ENCODE results near the gene AHRR. TPM values are rescaled to one million over a fixed set of nuclear protein-coding genes. Genes with fewer than 3 reads are reported as not detected.
"Not testable (repeated sequence)": the region's sequence is repeated elsewhere in the genome, so short reads cannot be mapped to it uniquely, and the experiment has no call there.

Gene AHRR
- polyA plus RNA-seq, 1 donor, result 3.9 TPM

GRCh38 chr5:383621-384020 lies 62.1 kb downstream of the AHRR start:
- 40% methylated on average over 1 of the region's 3 CpGs for WGBS (ENCODE audit: insufficient coverage, low lambda C conversion rate)

GRCh38 chr5:384576-384975 lies 63.1 kb downstream of the AHRR start:
- H3K4me3 ChIP-seq (ENCODE audit: low read length); H3K36me3 ChIP-seq (ENCODE audit: control insufficient read depth, insufficient read depth, low read length); H3K4me1 ChIP-seq (ENCODE audit: control insufficient read depth, insufficient read depth, low read length); H3K9me3 ChIP-seq (ENCODE audit: control insufficient read depth, low read depth, low read length); H3K27ac ChIP-seq (ENCODE audit: low read length); DNase-seq; H3K27me3 ChIP-seq (ENCODE audit: control insufficient read depth, insufficient read depth, low read length): not testable (repeated sequence)
- no CpG with 5 or more reads among the region's 7 CpGs for WGBS (ENCODE audit: insufficient coverage, low lambda C conversion rate)

More at GRCh38 chr5:383621-384020, 62.1 kb downstream of the AHRR start:
- no peak for DNase-seq
- Histone ChIP-seq H3K4me1 (ENCODE audit: control insufficient read depth, insufficient read depth, low read length) (no peaks in the 10 kb centered on the region), H3K27me3 (ENCODE audit: control insufficient read depth, insufficient read depth, low read length) (no peaks in the 10 kb centered on the region), H3K4me3 (ENCODE audit: low read length) (no peak overlapping the region), H3K9me3 (ENCODE audit: control insufficient read depth, low read depth, low read length) (peaks cover 5% of the 10 kb centered on the region), H3K27ac (ENCODE audit: low read length) (no peak overlapping the region), H3K36me3 (ENCODE audit: control insufficient read depth, insufficient read depth, low read length) (no peaks in the 10 kb centered on the region)

DNA sequence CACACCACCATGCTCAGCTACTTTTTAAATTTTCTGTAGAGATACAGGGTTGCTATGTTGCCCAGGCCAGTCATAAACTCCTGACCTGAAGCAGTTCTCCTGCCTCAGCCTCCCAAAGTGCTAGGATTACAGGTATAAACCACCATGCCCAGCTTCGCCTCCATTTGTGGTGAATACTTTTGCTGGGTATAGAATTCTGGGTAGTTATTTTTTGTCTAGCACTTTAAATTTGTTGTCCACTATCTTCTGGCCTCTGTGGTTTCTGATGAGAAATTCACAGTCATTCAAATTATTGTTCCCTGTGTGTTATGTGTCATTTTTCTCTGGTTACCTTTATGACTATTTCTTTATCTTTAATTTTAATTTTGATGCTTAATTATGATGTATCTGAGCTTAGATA lies 63.8 kb downstream of the AHRR start:
- Histone ChIP-seq H3K27me3 (ENCODE audit: control insufficient read depth, insufficient read depth, low read length) (no peaks in the 10 kb centered on the region), H3K36me3 (ENCODE audit: control insufficient read depth, insufficient read depth, low read length) (no peaks in the 10 kb centered on the region), H3K9me3 (ENCODE audit: control insufficient read depth, low read depth, low read length) (peaks cover 5% of the 10 kb centered on the region), H3K4me1 (ENCODE audit: control insufficient read depth, insufficient read depth, low read length) (no peaks in the 10 kb centered on the region), H3K4me3 (ENCODE audit: low read length) (no peak overlapping the region), H3K27ac (ENCODE audit: low read length) (no peak overlapping the region)
- DNase-seq, result no peak
- WGBS (ENCODE audit: insufficient coverage, low lambda C conversion rate), result no CpG with 5 or more reads among the region's 1 CpG

DNA sequence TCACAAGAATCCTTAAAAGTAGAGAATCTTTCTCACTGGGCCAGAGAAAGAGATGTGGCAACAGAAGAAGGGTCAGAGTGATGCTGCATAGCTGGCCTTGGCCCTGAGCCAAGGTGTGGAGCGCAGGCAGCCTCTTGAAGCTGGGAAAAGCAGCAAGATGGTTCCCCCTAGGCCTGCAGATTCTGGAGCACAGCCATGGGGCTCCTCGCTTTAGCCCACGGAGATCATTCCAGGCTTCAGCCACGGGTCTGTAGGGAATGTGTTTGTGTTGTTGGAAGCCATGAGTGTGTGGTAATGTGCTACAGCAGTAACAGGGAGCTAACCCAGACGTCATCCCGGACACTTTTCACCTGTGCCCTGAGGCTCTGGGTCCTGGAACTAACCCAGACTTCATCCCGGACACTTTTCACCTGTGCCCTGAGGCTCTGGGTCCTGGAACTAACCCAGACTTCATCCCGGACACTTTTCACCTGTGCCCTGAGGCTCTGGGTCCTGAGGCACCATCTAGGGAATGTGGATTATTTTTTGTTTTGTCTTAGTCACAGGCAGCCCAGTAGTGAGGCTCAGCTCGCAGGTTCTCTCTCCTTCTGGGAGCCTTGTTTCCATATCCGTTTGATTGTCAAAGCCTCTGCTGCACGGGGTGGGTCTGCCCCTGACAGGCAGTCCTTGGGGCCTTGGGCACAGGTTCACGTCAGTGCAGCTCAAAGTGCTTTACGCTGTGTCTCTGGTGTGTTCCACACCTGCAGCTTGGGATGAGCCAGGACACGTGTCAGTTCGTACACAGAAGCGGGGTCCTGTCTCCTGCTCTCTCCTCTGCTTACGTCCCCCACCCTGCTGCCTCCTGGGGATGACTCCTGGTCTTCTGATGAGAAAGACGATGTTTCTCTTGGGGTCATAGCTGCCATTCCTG lies 65.2 kb downstream of the AHRR start:
- Histone ChIP-seq H3K4me3 (ENCODE audit: low read length) (no peak overlapping the region), H3K27me3 (ENCODE audit: control insufficient read depth, insufficient read depth, low read length) (no peaks in the 10 kb centered on the region), H3K9me3 (ENCODE audit: control insufficient read depth, low read depth, low read length) (peaks cover 3% of the 10 kb centered on the region), H3K4me1 (ENCODE audit: control insufficient read depth, insufficient read depth, low read length) (no peaks in the 10 kb centered on the region), H3K27ac (ENCODE audit: low read length) (no peak overlapping the region), H3K36me3 (ENCODE audit: control insufficient read depth, insufficient read depth, low read length) (no peaks in the 10 kb centered on the region)
- no CpG with 5 or more reads among the region's 18 CpGs for WGBS (ENCODE audit: insufficient coverage, low lambda C conversion rate)
- no peak for DNase-seq

DNA sequence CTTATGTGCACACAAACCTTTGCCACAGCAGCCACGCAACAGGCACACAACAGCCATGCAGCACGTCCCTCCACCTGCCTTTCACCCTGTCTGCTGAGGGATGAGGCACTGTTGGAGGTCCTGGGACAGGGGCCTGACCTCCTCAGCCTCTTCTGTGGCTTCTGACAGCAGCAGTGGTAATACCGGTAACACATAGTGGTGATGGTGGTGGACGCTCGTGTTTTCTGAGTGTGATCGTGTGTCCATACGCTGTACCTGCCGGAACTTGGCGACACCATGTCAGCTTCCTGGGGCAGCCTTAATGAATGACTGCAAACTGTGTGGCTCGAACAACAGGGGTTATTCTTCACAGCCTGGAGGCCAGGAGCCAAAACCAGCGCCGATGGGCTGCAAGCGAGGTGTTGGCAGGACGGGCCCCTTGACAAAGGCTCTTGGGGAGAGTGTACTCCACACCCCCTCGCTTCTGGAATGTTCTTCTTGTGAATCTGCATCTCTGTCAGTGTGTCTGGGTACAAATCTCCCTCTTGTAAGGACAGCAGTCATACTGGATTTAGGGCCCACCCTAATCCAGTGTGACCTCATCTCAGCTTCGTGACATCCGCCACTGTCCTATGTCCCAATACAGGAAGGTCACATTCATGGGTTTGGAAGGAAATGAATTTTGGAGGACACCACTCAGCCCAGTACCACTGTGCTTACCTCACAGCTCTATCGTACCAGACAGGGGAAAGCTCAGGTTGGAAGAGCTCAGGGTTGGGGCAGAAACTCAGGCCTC lies 66.2 kb downstream of the AHRR start:
- no peak for DNase-seq
- WGBS (ENCODE audit: insufficient coverage, low lambda C conversion rate), result 40% methylated on average over 1 of the region's 18 CpGs

DNA sequence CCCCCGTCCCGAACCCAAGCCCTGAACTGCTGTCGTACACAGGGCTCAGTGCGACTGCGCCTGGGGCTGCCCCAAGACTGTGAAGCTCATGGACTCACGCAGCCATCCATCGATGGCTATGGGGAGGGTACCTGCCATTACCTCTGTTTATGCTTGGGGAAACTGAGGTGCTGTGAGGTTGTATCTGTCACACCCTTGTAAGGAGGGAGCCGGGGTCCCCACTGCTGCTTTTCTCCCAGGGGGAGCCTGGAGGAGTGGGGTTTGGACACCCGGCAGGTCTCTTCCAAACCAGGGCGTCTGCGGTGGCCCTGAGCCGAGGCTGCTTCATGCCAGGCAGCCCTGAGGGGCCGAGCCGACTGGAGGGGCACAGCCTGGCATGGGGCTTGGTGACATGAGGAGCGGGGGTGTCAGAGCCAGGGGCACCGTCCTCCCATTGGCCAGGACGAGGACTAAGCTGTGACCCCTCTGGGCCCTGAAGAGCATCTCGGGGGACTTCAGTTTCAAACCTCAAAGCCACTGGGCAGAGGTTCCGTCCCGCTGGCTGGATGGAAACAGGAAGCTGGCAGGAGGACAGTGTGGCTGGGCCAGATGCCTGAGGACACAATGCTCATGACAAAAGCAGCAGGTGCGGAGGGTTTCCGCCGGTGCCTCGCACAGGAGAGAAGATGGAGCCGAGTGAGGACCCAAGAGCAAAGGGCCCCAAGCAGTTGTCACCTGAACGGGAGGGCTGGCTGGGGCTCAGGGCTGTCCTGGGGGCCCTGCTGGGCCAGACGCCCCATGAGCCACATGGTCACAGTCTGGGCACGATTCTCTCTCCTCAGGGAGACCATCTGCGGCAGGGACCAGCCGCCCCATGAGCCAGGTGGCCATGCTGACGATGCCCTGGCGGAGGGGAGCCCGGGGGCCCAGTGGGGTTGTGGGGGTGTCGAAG lies 67.0 kb downstream of the AHRR start:
- H3K4me3 ChIP-seq (ENCODE audit: low read length), result no peak overlapping the region
- DNase-seq, result no peak
- WGBS (ENCODE audit: insufficient coverage, low lambda C conversion rate), result no CpG with 5 or more reads among the region's 34 CpGs
- peaks cover 3% of the 10 kb centered on the region for H3K9me3 ChIP-seq (ENCODE audit: control insufficient read depth, low read depth, low read length)
- H3K27me3 ChIP-seq (ENCODE audit: control insufficient read depth, insufficient read depth, low read length), result no peaks in the 10 kb centered on the region
- H3K4me1 ChIP-seq (ENCODE audit: control insufficient read depth, insufficient read depth, low read length), result no peaks in the 10 kb centered on the region
- H3K27ac ChIP-seq (ENCODE audit: low read length), result no peak overlapping the region
- no peaks in the 10 kb centered on the region for H3K36me3 ChIP-seq (ENCODE audit: control insufficient read depth, insufficient read depth, low read length)

More for the DNA sequence above, 66.2 kb downstream of the AHRR start:
- Histone ChIP-seq H3K9me3 (ENCODE audit: control insufficient read depth, low read depth, low read length) (peaks cover 3% of the 10 kb centered on the region), H3K4me3 (ENCODE audit: low read length) (no peak overlapping the region), H3K36me3 (ENCODE audit: control insufficient read depth, insufficient read depth, low read length) (no peaks in the 10 kb centered on the region), H3K4me1 (ENCODE audit: control insufficient read depth, insufficient read depth, low read length) (no peaks in the 10 kb centered on the region), H3K27ac (ENCODE audit: low read length) (no peak overlapping the region), H3K27me3 (ENCODE audit: control insufficient read depth, insufficient read depth, low read length) (no peaks in the 10 kb centered on the region)

DNA sequence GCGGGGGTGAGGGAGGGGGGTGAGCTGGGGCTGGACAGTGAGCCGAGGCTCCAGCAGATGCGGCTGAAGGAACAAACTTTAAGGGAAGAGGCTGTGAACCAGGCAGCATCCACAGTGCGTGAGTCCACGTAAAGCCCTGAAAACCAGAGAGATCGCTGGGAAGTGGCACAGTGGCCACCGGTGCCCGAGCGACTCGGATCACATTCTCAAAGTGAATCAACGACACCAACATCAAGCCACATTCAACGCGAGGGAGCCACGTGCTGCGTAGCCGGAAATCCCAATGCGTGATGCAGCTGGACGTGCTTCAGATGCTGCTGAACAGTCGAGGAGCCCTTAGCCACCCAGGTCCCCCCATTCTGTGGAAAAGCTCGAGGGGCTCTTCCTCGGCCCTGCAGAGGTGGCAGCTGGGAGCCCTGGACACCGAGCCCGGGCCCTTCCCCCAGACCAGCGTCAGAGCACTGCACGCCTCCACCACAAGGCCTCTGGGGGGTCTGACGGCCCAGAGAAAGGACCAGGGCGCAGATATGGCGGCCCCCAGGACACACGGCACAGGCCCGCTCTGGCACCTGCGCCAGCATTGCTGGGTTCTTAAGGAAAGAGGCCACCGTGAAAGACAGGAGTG lies 67.8 kb downstream of the AHRR start:
- Histone ChIP-seq H3K9me3 (ENCODE audit: control insufficient read depth, low read depth, low read length) (peaks cover 3% of the 10 kb centered on the region), H3K4me1 (ENCODE audit: control insufficient read depth, insufficient read depth, low read length) (no peaks in the 10 kb centered on the region), H3K4me3 (ENCODE audit: low read length) (no peak overlapping the region), H3K27me3 (ENCODE audit: control insufficient read depth, insufficient read depth, low read length) (no peaks in the 10 kb centered on the region), H3K27ac (ENCODE audit: low read length) (no peak overlapping the region), H3K36me3 (ENCODE audit: control insufficient read depth, insufficient read depth, low read length) (no peaks in the 10 kb centered on the region)
- no CpG with 5 or more reads among the region's 32 CpGs for WGBS (ENCODE audit: insufficient coverage, low lambda C conversion rate)
- no peak for DNase-seq

- H3K27me3 ChIP-seq (ENCODE audit: control insufficient read depth, insufficient read depth, low read length), result no peaks in the 10 kb centered on the region
- peaks cover 2% of the 10 kb centered on the region for H3K9me3 ChIP-seq (ENCODE audit: control insufficient read depth, low read depth, low read length)
- no peaks in the 10 kb centered on the region for H3K4me1 ChIP-seq (ENCODE audit: control insufficient read depth, insufficient read depth, low read length)
- H3K27ac ChIP-seq (ENCODE audit: low read length), result no peak overlapping the region
- DNase-seq, result no peak
- no peak overlapping the region for H3K4me3 ChIP-seq (ENCODE audit: low read length)
- no peaks in the 10 kb centered on the region for H3K36me3 ChIP-seq (ENCODE audit: control insufficient read depth, insufficient read depth, low read length)
- 88% methylated on average over 12 of the region's 26 CpGs for WGBS (ENCODE audit: insufficient coverage, low lambda C conversion rate)
Observed at GRCh38 chr5:389891-390622, 68.5 kb downstream of the AHRR start.

GRCh38 chr5:390623-391491 lies 69.3 kb downstream of the AHRR start:
- no peaks in the 10 kb centered on the region for H3K27me3 ChIP-seq (ENCODE audit: control insufficient read depth, insufficient read depth, low read length)
- WGBS (ENCODE audit: insufficient coverage, low lambda C conversion rate), result no CpG with 5 or more reads among the region's 35 CpGs
- H3K36me3 ChIP-seq (ENCODE audit: control insufficient read depth, insufficient read depth, low read length), result no peaks in the 10 kb centered on the region
- no peak overlapping the region for H3K27ac ChIP-seq (ENCODE audit: low read length)
- no peak overlapping the region for H3K4me3 ChIP-seq (ENCODE audit: low read length)
- peak; percentile 35 to 63 for DNase-seq
- no peaks in the 10 kb centered on the region for H3K4me1 ChIP-seq (ENCODE audit: control insufficient read depth, insufficient read depth, low read length)
- no peaks in the 10 kb centered on the region for H3K9me3 ChIP-seq (ENCODE audit: control insufficient read depth, low read depth, low read length)
